Spleen (tissue), 7 donors: ENCODE measurements around the gene SYT14.

Experiments
- CTCF ChIP-seq, 11 experiments: fragments of 200-600 bp in 7 of 11; fragments of 450-650 bp in 4 of 11; sonication (generic) in 4 of 11; IDR thresholded peaks in 8 of 11; conservative IDR thresholded peaks in 3 of 11; 1 replicate in 7 of 11; 2 replicates in 4 of 11; pipeline versions ENCODE4 v1.4.0 to v1.8.0; 2016 to 2021; ENCODE audit warnings: antibody characterized with exemption in 11 of 11, inconsistent platforms in 4 of 11, mild to moderate bottlenecking in 1 of 11
- POLR2AphosphoS5 ChIP-seq, 3 donors: sonication (generic); formaldehyde crosslinking; IDR thresholded peaks; one replicate each; pipeline ENCODE4 v1.5.1; 2017; ENCODE audit warnings: antibody characterized with exemption in 3 of 3
- donor health status: DM: no; HTN: no; CAD: no; lungs with moderate emphysema.
- donor health status: DM: no; HTN: no; CAD: no.
- donor health status: DM: no; HTN: no; CAD: no.

- TF ChIP-seq CTCF (IDR thresholded peaks at IDR 0.05 in 8 of 11, conservative IDR thresholded peaks at IDR 0.05 in 3 of 11), result no peak
- no peak for TF ChIP-seq POLR2AphosphoS5 (IDR thresholded peaks at IDR 0.05)
Observed at GRCh38 chr1:209911746-209912145, 26.3 kb upstream of the SYT14 start.
